GM21447 (cell line): ENCODE data around the gene DPYD.

Source experiments
- ATAC-seq: cut with Tn5 transposase; IDR thresholded peaks from one replicate; pipeline ENCODE4 v1.9.1; 2021; ENCODE audit not compliant: unreplicated experiment

Gene DPYD

GRCh38 chr1:97630948-97631347 lies 289.9 kb downstream of the DPYD start:
- ATAC-seq = no peak

- ATAC-seq = no peak
Observed at GRCh38 chr1:97630281-97630680, 290.6 kb downstream of the DPYD start.

- no peak for ATAC-seq
Observed at GRCh38 chr1:97623220-97623619, 297.6 kb downstream of the DPYD start.

- ATAC-seq = no peak
Observed at GRCh38 chr1:97621955-97622354, 298.9 kb downstream of the DPYD start.

GRCh38 chr1:97619706-97620105 lies 301.1 kb downstream of the DPYD start:
- no peak for ATAC-seq

- no peak for ATAC-seq
Observed at GRCh38 chr1:97610748-97611147, 310.1 kb downstream of the DPYD start.

- ATAC-seq = no peak
Observed at GRCh38 chr1:97610102-97610501, 310.7 kb downstream of the DPYD start.

GRCh38 chr1:97608272-97608671 lies 312.6 kb downstream of the DPYD start:
- no peak for ATAC-seq

- no peak for ATAC-seq
Observed at GRCh38 chr1:97603776-97604175, 317.1 kb downstream of the DPYD start.

- no peak for ATAC-seq
Observed at GRCh38 chr1:97603218-97603617, 317.6 kb downstream of the DPYD start.

- ATAC-seq = no peak
Observed at GRCh38 chr1:97599447-97599846, 321.4 kb downstream of the DPYD start.

- no peak for ATAC-seq
Observed at GRCh38 chr1:97593192-97593591, 327.6 kb downstream of the DPYD start.

GRCh38 chr1:97588772-97589171 lies 332.1 kb downstream of the DPYD start:
- ATAC-seq = no peak

- no peak for ATAC-seq
Observed at GRCh38 chr1:97581614-97582051, 339.2 kb downstream of the DPYD start.

- ATAC-seq = no peak
Observed at GRCh38 chr1:97577613-97578012, 343.2 kb downstream of the DPYD start.

GRCh38 chr1:97573553-97573952 lies 347.3 kb downstream of the DPYD start:
- no peak for ATAC-seq

- ATAC-seq = no peak
Observed at GRCh38 chr1:97572561-97572960, 348.3 kb downstream of the DPYD start.

- no peak for ATAC-seq
Observed at GRCh38 chr1:97571760-97572159, 349.1 kb downstream of the DPYD start.

- ATAC-seq = no peak
Observed at GRCh38 chr1:97570691-97571090, 350.1 kb downstream of the DPYD start.

GRCh38 chr1:97567000-97567749 lies 353.7 kb downstream of the DPYD start:
- no peak for ATAC-seq

GRCh38 chr1:97565886-97566285 lies 354.9 kb downstream of the DPYD start:
- no peak for ATAC-seq

- ATAC-seq = no peak
Observed at GRCh38 chr1:97563926-97564325, 356.9 kb downstream of the DPYD start.

GRCh38 chr1:97562081-97562480 lies 358.8 kb downstream of the DPYD start:
- ATAC-seq = no peak
